K562 (cell line): ENCODE results near the gene PRRT1. TPM values are rescaled to one million over a fixed set of nuclear protein-coding genes. Genes with fewer than 3 reads are reported as not detected.

Source experiments
- FOXA1 ChIP-seq: fragments of 450-650 bp; IDR thresholded peaks from 2 replicates; pipeline ENCODE4 v1.6.1; 2016; ENCODE audit warnings: mild to moderate bottlenecking, borderline replicate concordance
- KLF1 ChIP-seq: fragments of 450-650 bp; IDR thresholded peaks from 2 replicates; pipeline ENCODE4 v1.6.1; 2016; ENCODE audit warnings: missing genetic modification characterization, missing compliant biosample characterization
- MNT ChIP-seq, 2 experiments: fragments of 450-650 bp; conservative IDR thresholded peaks; 2 replicates each; pipeline ENCODE4 v1.6.1; 2017; ENCODE audit warnings: mild to moderate bottlenecking in 2 of 2, moderate library complexity in 2 of 2
- MXI1 ChIP-seq: IDR thresholded peaks from 2 replicates; pipeline ENCODE4 v1.6.1; 2011; ENCODE audit warnings: low read depth, mild to moderate bottlenecking, improper control_type of control experiment, low read length
- PHB2 ChIP-seq: fragments of 450-650 bp; IDR thresholded peaks from 2 replicates; pipeline ENCODE4 v1.6.1; 2017; ENCODE audit warnings: low read depth
- SMARCC2 ChIP-seq: fragments of 450-650 bp; IDR thresholded peaks from 2 replicates; pipeline ENCODE4 v1.6.1; 2017; ENCODE audit warnings: antibody characterized with exemption, moderate library complexity, mild to moderate bottlenecking, low read depth
- TOE1 ChIP-seq, 2 experiments: fragments of 450-650 bp in 1 of 2; sonication (generic) in 1 of 2; formaldehyde crosslinking in 1 of 2; IDR thresholded peaks; 2 replicates each; pipeline versions ENCODE4 v1.7.1 to v1.8.0; 2016 to 2022; ENCODE audit warnings: borderline replicate concordance in 2 of 2, mild to moderate bottlenecking in 2 of 2, antibody characterized with exemption in 1 of 2, inconsistent platforms in 1 of 2, low read depth in 1 of 2, missing genetic modification reagents in 1 of 2, moderate library complexity in 1 of 2
- USF1 ChIP-seq: sonication (generic); formaldehyde crosslinking; IDR thresholded peaks from 2 replicates; pipeline ENCODE4 v1.9.0; 2022; ENCODE audit warnings: mild to moderate bottlenecking, missing genetic modification reagents
- ZFP1 ChIP-seq: fragments of 450-650 bp; formaldehyde crosslinking; IDR thresholded peaks from 2 replicates; pipeline ENCODE4 v1.4.0; 2020; ENCODE audit warnings: mild to moderate bottlenecking, mixed read lengths
- ZMIZ1 ChIP-seq, 2 experiments: fragments of 150-350 bp in 1 of 2; IDR thresholded peaks; 2 replicates each; pipeline ENCODE4 v1.6.1; 2012 to 2016; ENCODE audit warnings: low read depth in 2 of 2, low read length in 2 of 2, mild to moderate bottlenecking in 1 of 2, moderate library complexity in 1 of 2
- ZNF24 ChIP-seq: fragments of 450-650 bp; IDR thresholded peaks from 2 replicates; pipeline ENCODE4 v1.6.1; 2016
- ZNF583 ChIP-seq: fragments of 250-450 bp; sonication (Bioruptor Pico); IDR thresholded peaks from 2 replicates; pipeline ENCODE4 v1.4.0; 2020
- ZNF584 ChIP-seq: fragments of 200-800 bp; sonication (Bioruptor generic); IDR thresholded peaks from 2 replicates; pipeline ENCODE4 v1.6.1; 2016; ENCODE audit warnings: low read depth, mild to moderate bottlenecking, missing genetic modification characterization, missing compliant biosample characterization
- ZNF695 ChIP-seq: fragments of 450-650 bp; formaldehyde crosslinking; IDR thresholded peaks from 2 replicates; pipeline ENCODE4 v1.4.0; 2020; ENCODE audit warnings: mild to moderate bottlenecking, moderate library complexity
- ZNF77 ChIP-seq: fragments of 250-450 bp; sonication (Bioruptor Pico); IDR thresholded peaks from 2 replicates; pipeline ENCODE4 v1.5.0; 2020
- polyA plus RNA-seq, 8 experiments: library from polyadenylated mRNA; depleted of rRNA in 4 of 8; stranded (reverse) in 5 of 8; unstranded in 3 of 8; fragments of >200 nt; fragmentation: Nextera tagmentation in 2 of 8; fragmentation: Illumina TruSeq in 1 of 8; extraction: Ambion mirVana in 2 of 8; extraction: Trizol in 1 of 8; gene quantifications; 2 replicates each; pipeline versions ENCODE4 v1.2.1 to v1.2.3, GENCODE V29; 2011 to 2014; ENCODE audit warnings: inconsistent platforms in 1 of 8, missing spikeins in 1 of 8
- total RNA-seq, 7 experiments: library from RNA; depleted of rRNA in 6 of 7; stranded (reverse); fragments of >200 nt in 6 of 7; fragmentation: Illumina TruSeq in 2 of 7; extraction: Trizol in 2 of 7; gene quantifications; 2 replicates each; pipeline versions ENCODE4 v1.2.1 to v1.2.3, GENCODE V29; 2011 to 2021; ENCODE audit warnings: low replicate concordance in 1 of 7

PRRT1 gene
- total and polyA plus RNA-seq, 9 of the 15 experiments (the other 6 are each of a cell fraction or from before 2014, with no cell fraction given), result 0.14 to 3.5 (median 0.41) TPM

- TF ChIP-seq FOXA1 (no peak), ZMIZ1 (IDR thresholded peaks at IDR 0.05; ENCODE audit: low read depth in 2 of 2, low read length in 2 of 2) (peak in 1 of 2 experiments; percentile 9; a peak in 1 of 4 replicates), PHB2 (no peak), SMARCC2 (no peak; the same call in 1 of the 2 replicates), MNT (conservative IDR thresholded peaks at IDR 0.05) (peak in 1 of 2 experiments; percentile 97; a peak in 2 of 4 replicates), ZNF583 (CRISPR knock-in tag) (peak; percentile 18; the same call in 1 of the 2 replicates), ZNF24 (0 out of 2 replicates have a peak, but pooled peaks have one; percentile 24), ZFP1 (peak; percentile 7; the same call in 1 of the 2 replicates), KLF1 (tag) (no peak), ZNF695 (CRISPR knock-in tag) (no peak), ZNF584 (CRISPR knock-in tag) (no peak), ZNF77 (CRISPR knock-in tag) (no peak), TOE1 (IDR thresholded peaks at IDR 0.05; ENCODE audit: borderline replicate concordance) (peak; percentile 89), TOE1 (CRISPR knock-in tag; IDR thresholded peaks at IDR 0.05; ENCODE audit: borderline replicate concordance, low read depth) (peak; percentile 88; the same call in 1 of the 2 replicates), USF1 (CRISPR knock-in tag) (no peak), MXI1 (peak; percentile 2; the same call in 1 of the 2 replicates)
These were observed 2.1 kb upstream of the PRRT1 start, which contains the start of gene PPT2 (continued) for GRCh38 chr6:32153564-32154513.
